Pons (tissue), 1 donor: ENCODE data around the gene PCYOX1L.
"Not testable (repeated sequence)": the region's sequence is repeated elsewhere in the genome, so short reads cannot be mapped to it uniquely, and the experiment has no call there.

Experiments used
- DNase-seq: peaks from one replicate; pipeline ENCODE4 v3.0.0-alpha.2; 2016; ENCODE audit warnings: low spot score

PCYOX1L gene

DNA sequence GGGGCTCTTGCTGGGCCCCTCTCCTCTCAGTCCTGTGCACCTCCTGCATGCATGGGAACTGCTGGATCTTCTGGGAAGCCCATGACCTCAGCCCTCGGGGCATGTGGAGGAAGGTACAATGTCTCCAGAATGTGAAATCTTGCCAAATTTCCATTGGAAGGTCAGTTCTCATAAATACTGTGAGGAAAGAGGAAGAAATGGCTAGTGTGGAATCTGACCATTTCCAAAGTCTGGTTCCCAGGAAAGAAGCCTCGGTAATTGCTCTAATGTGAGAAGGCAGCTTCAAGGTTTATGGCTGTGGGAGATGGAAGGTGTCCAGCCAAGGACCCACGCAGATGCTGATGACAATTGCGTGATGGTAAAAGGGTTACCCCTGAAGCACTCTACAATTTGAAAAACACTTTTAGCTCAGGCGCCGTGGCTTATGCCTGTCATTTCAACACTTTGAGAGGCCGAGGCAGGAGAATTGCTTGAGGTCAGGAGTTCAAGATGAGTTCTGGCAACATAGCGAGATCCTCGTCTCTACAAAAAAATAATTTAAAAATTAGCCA is 29.3 kb downstream of the PCYOX1L start:
- no peak for DNase-seq

DNA sequence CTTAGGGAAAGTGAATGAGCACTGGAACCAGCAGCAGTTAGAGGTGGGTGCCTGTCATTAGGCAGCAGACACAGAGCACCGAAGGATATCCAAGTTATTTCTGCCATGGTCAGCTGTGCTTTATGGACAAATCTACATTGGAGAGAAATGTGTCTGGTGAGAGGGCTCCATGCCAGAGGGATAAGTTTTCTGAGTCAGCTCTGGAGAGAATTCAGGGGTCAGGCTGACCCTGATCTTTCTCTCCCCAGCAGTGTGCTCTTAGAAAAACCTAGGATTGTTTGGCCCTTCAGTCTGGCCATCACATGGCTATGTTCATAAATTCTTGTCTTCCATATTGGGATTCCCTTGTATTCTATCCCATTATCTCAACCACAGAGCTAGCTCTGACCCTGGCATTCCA is 30.1 kb downstream of the PCYOX1L start:
- no peak for DNase-seq

DNA sequence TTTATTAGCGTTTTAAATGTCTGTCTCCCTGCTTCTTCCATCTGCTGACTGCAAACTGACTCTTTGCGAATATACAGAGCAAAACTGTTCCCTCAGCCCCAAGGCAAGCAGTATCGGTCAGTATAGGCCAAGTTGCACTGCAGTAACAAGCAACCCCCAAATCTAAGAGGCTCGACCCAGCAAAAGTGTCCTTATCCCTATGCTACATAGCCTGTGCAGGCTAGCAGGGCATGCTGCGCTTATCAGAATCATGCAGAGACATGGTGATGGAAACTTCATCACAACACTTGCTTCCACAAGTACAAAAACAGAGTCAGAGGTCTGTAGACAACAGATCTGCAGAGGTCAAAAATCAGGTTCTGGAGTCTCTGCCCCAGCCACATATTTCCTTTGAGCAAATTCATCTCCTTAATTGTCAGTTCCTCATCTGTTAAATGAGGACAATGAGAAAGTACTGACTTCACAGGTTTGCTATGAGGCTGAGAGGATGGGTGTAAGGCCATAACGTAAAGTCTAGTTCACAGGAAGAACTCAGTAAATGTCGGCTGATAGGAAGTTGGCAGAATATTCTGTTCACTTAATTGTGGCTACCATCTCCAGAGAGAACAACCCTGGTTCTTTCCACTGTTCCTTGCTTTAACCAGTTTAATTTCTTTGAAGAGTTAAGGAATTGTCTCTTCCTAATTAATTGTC is 30.8 kb downstream of the PCYOX1L start:
- DNase-seq = no peak

DNA sequence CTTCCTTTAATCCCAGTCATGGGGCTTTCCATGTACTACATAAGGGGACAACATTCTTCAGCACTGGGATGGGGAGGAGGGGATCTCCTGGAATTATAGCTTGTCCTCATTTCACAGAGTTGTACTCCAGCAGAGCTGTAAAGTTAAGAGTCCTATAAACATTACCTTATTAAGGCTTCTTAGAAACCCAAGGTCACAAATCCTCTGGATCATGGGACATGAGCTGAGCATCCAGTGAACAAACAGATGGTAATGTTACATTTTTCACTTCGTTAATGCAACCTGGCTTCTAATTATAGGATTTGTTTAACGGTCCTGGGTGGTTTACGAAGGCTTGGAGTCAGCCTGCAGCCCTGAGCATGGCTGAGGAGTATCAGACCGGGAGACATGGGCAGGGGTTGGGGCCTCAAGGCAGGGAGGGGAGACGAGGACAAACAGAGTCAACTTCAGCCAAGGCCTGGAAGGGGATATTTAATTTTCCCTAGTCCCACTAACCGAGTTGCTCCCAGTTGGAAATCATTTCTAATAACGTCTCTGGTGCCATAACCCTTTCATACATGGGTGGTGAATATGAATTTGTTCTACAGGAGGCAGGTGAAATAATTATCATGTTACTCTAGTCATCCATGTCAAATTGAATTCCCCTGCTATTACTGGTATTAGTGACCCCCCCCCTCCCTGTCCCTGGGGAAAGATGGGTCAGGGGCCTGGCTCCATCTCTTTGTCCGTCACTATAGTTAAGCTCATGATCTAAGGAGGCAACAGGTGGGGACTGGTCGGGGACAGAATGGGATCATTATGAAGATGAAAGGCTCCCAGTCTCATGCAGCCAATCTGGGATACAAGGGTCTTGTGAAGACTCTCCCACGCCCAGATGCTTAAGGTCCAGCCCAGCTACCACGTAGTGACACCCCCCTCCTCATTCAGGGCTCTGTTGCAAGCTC is 32.0 kb downstream of the PCYOX1L start:
- no peak for DNase-seq

DNA sequence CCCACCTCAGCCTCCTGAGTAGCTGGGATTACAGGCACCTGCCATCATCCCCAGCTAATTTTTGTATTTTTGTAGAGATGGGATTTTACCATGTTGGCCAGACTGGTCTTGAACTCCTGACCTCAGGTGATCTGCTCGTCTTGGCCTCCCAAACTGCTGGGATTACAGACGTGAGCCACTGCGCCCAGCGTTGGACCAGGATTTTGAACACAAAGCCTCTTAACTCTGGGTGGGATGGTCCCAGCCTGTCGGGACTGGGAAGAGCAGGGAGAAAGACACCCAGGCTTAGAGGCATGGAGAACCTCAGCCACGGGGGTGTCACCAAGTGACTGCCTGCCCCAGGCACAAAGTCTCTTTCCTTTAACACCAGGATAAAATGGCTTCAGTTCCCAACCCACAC is 33.2 kb downstream of the PCYOX1L start:
- DNase-seq = not testable (repeated sequence)

DNA sequence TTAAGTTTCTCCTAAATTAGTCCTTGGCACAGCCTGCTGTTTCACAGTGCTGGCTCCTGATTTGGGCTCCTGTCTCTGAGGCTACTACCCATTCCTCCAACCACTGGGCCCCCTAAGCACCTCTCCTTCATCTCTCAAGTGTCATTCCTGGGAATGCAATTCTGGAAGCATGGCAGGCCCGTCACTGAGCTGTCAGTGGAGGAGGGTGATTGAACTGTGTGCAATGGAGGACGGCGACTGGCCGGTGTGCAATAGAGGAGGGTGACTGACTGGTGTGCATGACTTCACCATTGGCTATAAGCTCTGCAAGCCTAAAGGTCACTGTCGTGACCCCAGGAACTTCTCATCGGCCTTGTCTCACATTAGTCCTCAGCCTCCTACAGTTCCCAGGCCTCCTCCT is 33.7 kb downstream of the PCYOX1L start:
- no peak for DNase-seq

DNA sequence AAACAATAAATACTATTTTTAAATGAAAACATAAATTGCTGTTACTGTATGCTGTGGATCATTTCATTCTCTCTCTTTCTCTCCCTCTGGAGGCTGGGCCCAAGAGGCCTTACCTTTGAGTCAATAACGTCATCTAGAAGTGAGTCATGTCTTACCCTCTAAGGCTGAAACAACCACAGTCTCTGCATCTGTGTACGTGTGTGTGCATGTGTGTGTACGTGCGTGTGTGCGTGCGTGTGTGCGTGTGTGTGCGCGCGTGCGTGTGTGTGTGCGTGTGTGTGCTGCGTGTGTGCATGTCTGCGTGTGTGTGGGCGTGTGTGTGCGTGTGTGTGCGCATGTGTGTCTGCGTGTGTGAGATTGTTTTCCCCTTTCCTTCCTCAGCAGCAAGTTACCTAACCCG is 34.9 kb downstream of the PCYOX1L start:
- no peak for DNase-seq

DNA sequence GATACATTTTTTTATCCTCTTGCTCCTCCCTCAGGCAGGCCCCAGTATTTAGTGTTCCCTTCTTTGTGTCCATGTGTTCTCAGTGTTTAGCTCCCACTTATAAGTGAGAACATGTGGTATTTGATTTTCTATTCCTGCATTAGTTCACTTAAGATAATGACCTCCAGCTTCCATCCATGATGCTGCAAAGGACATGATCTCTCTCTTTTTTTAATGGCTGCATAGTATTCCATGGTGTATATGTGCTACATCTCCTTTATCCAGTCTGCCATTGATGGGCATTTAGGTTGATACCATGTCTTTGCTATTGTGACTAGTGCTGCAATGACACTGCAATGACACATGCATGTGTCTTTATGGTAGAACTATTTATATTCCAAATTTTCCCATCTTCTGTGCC is 37.1 kb downstream of the PCYOX1L start:
- not testable (repeated sequence) for DNase-seq

DNA sequence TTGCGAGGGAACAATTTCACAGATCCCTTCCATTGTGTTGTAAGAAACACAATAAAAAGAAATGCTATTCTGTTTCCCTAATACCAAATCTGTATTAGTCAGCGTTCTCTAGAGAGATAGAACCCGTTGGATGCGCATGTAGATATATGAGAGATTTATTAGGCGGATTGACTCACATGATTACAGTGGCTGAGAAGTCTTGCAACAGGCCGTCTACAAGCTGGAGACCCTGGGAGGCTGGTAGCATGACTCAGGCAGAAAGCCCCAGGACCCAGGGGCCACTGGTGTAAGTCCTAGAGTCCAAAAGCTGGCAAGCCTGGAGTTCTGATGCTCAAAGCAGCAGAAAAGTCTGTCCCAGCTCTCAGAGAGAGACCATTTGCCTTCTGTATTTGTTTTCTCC is 39.7 kb downstream of the PCYOX1L start:
- no peak for DNase-seq

DNA sequence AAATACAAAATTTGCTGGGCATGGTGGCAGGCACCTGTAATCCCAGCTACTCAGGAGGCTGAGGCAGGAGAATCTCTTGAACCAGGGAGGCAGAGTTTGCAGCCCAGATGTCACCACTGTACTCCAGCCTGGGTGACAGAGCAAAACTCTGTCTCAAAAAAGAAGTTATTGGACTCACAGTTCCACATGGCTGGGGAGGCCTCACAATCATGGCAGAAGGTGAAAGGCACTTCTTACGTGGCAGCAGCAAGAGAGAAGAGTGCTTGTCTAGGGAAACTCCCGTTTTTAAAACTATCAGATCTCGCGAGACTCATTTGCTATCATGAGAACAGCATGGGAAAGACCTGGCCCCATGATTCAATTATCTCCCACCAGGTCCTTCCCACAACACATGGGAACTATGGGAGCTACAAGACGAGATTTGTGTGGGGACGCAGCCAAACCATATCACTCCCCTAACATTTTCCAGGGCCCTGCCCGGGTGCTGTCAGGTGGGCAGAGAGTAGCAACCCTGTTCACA is 41.0 kb downstream of the PCYOX1L start:
- DNase-seq = not testable (repeated sequence)

DNA sequence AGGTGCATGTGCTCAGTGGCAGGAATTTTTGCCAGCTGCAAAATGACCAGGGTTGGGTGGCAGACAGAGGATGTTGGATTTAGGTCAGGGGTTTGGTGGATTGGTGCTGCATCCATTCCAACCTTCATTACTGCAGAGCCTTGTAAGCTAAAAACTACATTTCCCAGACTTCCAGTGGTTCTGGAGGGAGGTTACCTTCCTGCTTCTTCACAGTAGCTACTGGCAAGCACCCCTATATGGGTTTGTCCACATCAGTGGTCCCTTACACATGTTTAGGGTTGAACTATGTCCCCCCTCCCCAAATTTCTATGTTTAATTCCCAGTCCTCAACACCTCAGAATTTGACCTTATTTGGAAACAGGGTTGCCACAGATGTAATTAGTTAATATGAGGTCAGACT is 41.9 kb downstream of the PCYOX1L start:
- no peak for DNase-seq

DNA sequence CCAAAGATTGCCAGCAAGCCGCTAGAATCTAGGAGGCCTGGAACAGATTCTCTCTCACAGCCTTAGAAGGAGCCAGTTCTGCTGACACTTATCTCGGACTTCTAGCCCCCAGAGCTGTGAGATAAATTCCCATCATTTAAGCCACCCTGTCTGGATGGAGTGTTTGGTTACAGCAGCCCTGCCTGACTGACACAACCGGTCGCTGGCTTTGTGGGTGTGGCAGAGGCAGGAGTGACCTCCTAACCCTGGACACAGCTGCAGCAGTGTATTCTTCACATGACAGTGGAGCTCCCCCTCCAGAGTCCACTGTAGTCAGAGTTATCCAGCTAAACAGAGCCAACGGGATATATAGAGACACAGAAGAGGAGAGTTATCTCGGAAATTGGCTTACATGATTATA is 42.5 kb downstream of the PCYOX1L start:
- DNase-seq = no peak

DNA sequence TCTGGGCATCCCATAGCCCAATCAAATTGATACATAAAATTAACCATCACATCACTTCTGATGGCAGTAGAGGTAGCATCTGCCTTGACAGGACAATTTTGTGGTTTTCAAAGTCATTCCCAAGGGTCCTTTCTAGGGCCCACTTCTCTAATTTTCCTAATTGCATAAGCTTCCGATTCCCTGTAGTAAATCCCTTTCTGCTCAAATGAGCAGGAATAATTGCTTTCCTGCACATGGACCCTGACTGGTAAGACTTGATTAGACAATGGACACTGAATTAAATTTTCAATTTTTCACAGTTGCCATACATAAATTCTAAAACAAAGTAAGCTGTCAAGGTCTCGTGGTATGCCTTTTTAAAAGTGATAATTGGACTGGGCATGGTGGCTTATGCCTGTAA is 43.2 kb downstream of the PCYOX1L start:
- no peak for DNase-seq

DNA sequence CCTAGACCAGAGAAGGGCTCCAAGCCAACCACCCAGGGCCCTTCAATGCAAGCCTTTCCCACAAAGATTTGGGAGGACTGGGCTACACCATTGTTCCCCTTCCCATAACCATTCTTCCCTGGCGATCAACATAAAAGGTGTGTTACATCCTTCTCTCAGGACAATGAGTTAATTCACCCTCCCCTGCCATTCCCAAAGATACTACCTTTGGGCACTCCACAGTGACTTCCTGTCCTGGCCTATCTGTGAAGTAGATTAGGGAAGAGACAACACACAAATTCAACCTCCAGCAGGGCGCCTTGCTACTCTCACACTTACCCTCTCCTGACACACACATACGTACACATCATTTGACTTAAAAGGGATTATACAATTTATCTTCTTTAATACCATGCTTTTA is 44.4 kb downstream of the PCYOX1L start:
- no peak for DNase-seq

DNA sequence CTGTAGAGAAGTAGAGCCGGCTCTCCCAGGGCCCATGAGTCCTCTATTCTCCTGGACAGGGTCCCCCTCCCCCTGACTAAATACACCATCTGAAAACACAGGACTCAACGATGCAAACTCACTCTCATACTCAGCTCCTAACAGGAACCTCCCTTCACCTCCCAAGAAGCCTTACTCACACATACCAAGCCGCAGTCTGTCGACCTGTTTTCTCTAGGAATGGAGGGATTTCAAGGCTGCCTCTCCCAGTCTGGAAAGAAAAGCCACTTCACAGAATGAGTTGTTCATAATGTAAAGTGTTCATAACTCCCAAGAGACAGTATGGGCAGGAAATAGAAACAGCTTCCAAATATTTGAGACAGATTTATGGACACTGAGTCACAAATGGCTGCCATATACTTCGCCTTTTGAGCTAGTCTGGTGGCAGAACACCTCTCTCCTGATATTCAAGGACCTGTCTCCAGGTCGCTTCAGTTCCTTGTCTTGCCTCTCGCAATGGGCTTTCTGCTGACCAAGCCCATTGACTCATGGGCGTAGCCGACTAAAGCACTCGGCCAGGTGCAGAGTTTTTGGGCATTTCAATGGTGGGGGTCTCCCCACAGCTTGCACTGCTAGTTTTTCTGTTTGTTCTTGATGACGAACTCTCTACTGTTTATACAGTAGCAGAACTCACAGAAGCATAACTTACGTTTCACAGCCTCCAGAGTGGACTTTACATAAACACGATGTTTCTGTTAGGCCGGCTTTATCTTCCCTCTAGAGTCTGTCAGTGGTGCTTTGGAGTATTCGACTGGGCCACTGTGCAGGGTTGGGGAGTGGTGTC is 46.3 kb downstream of the PCYOX1L start:
- no peak for DNase-seq

DNA sequence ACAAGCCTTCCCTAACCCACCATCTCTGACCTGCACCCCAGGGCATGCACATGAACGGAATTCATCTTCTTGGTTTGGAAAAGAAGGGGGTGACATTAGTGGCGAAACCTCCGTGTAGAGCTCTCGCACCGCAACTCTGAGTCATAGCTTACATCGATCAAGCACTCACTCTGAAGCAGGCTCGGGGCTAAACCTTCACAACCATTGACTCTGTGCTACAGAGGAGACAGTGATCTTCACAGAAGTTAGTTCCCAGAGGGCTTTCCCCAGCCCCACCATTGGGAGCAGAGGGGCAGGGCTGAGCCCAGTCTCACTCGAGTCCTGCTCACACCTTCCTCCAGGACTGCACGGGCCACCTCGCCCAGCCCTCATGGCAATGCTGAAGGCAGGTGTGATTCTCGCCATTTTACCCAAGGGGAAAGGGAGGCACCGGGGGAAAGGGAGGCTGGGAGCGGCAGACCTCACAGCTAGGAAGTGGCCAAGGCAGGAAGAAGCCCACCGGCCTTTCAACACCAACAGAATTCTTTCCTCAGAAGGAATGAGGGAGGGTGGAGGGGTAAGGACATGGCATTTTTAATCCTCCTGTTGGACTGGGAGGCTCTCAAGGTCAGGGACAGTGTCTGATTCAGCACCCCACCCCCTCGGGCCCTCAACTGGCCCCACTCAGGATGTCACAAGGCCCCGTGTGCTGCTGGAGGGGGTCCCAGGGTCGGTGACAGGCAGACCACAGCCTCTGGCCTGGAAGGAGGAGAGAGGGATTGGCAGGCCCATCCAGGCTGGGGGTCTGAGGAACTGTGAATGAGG is 47.1 kb downstream of the PCYOX1L start:
- DNase-seq = no peak

DNA sequence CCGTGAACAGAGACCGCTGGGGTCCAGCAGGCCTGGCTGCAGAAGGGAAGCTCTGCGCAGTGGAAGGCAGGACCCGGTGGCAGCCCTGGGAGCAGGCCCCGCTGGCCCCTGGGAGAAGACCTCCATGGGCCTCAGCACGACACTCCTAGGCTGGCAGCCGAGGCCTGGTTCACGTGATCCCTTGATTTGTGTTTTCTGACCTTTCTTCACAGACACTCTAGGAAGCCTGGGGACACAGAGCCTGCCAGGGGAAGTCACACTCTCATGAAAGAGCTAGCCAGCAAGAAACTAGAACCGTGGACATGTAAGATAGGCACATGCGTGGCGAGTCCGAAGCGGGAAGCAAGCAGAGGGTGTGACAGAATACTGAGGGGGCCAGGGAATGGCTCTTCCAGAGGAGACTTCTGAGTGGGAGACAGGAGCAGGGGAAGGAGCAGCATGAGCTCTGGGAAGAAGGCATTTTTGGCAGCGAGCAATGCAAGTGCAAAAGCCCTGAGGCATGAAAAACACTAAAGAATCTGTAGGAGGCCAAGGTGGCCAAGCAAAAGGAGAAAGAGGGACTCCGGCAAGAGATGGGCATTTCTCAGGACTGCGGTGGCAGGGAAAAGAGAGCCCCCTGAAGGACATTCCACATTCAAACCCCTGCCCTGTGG is 47.8 kb downstream of the PCYOX1L start:
- DNase-seq = no peak

DNA sequence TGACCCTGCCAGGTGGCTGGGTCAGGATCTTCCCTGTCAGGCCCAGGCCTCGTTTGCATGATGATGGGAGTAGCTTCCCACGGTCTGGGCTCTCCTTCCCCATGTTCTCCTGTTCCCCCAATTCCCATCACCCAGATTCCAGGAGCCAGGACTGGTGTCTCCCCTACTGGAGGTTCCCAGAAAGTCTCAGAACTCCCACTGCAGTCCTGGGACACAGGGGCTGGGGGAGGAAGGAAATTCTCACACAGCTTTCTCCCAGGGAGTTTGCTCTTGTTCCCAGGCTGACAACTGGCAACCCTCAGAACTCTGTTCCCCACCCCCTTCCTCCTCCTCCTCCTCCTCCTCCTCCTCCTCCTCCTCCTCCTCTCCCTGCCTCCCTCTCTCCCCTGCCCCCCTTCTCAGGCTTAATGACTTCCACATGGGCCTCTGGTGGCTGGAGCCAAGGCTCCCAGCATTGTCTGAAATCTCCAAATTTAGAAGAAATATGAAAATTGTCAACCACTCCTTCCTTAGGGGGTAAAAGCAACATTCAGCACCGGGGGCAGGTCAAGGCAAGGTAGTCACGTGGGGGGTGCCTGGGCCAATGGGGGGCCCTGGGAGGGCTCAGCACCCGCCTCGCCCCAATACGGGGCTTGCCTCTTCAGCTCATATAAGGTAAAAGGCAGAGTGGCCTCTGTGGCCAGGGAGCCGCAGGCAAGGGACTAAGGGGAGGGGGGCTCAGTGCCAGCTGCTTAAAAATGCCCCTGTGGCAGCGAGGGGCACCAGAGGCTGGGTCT is 48.5 kb downstream of the PCYOX1L start:
- no peak for DNase-seq

DNA sequence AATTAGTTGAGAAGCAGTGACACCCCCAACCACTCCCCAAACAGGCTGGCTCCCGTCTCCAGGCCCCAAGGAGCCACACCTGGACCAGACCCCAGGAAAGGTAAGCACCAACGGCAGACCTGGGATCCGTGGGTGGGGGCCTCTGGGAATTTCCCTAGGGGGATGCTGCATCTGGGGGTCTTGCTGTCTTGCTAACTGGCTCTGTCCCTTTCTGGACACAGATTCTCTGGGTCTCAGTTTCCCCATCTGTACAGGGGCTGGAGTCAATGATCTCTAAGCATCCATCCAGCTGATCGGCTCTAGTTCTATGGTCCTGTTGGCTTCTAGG is 49.1 kb downstream of the PCYOX1L start:
- no peak for DNase-seq
